Fibroblast of mammary gland (primary cell): Measurements from ENCODE around the gene ILF3.

ENCODE experiments used
- DNase-seq: peaks from one replicate; pipeline ENCODE4 v3.0.0-alpha.2; 2010; ENCODE audit warnings: low read depth
- H3K4me3 ChIP-seq: 2 replicates; pipeline ENCODE4 v1.5.1; 2011; ENCODE audit warnings: low read depth, mild to moderate bottlenecking, low read length, moderate library complexity; ENCODE audit not compliant: control insufficient read depth
- CTCF ChIP-seq: conservative IDR thresholded peaks from 2 replicates; pipeline ENCODE4 v1.5.1; 2011; ENCODE audit warnings: low read depth, low read length, inconsistent platforms; ENCODE audit not compliant: control insufficient read depth, insufficient read depth

The ILF3 gene

GRCh38 chr19:10726268-10726667 is 72.1 kb downstream of the ILF3 start:
- no peak for TF ChIP-seq CTCF
- no peak for DNase-seq
- H3K4me3 ChIP-seq = no peak overlapping the region

DNA sequence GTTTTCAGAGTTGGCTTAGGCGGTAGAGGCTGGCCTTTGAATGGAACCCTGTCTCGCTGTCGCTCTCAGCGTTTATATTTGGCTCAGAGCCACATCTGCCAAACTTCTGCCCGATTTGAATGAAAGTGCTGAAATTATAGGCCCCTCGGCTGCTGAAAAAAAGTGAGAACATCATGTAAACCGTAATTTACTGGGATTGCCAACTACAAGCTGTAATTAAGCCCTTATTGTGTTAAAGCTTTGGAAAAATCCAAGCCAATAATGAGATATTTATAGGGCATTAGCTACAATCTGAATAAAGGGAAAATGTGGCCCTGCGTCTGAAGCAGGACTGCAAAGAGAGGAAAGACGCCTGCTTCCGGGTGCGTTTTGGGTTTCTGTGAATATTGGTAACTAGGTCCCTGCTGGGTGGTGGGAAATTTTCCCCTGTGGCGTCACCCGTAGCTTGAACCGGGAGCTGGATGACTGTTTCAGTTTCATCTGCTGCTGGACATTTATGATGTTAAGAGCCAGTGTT is 73.6 kb downstream of the ILF3 start:
- DNase-seq = no peak
- H3K4me3 ChIP-seq = no peak overlapping the region
- TF ChIP-seq CTCF = no peak

GRCh38 chr19:10729411-10729810 is 75.3 kb downstream of the ILF3 start:
- H3K4me3 ChIP-seq = no peak overlapping the region
- DNase-seq = no peak

GRCh38 chr19:10730932-10731331 is 76.8 kb downstream of the ILF3 start:
- H3K4me3 ChIP-seq = no peak overlapping the region
- DNase-seq = no peak
- no peak for TF ChIP-seq CTCF

More at GRCh38 chr19:10729411-10729810, 75.3 kb downstream of the ILF3 start:
- TF ChIP-seq CTCF = no peak

GRCh38 chr19:10735741-10736140 is 81.6 kb downstream of the ILF3 start:
- no peak for DNase-seq
- H3K4me3 ChIP-seq = no peak overlapping the region

DNA sequence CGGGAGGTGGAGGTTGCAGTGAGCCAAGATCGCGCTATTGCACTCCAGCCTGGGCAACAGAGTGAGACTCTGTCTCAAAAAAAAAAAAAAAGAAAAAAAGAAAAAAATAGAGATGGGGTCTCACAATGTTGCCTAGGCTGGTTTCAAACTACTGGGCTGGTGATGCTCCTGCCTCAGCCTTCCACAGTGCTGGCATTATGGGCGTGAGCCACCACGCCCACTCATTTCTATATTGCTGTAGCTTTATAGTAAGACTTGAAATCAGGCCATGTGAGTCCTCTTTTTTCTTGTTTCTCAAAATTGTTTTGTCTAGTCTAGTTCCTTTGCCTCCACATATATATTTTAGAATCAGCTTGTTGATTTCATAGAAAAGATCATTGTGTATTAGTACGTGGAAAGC is 82.0 kb downstream of the ILF3 start:
- no peak for DNase-seq
- TF ChIP-seq CTCF = no peak
- H3K4me3 ChIP-seq = no peak overlapping the region

More at GRCh38 chr19:10735741-10736140, 81.6 kb downstream of the ILF3 start:
- TF ChIP-seq CTCF = no peak
